ENCODE data around the gene MRPL9.

MRPL9 gene

DNA sequence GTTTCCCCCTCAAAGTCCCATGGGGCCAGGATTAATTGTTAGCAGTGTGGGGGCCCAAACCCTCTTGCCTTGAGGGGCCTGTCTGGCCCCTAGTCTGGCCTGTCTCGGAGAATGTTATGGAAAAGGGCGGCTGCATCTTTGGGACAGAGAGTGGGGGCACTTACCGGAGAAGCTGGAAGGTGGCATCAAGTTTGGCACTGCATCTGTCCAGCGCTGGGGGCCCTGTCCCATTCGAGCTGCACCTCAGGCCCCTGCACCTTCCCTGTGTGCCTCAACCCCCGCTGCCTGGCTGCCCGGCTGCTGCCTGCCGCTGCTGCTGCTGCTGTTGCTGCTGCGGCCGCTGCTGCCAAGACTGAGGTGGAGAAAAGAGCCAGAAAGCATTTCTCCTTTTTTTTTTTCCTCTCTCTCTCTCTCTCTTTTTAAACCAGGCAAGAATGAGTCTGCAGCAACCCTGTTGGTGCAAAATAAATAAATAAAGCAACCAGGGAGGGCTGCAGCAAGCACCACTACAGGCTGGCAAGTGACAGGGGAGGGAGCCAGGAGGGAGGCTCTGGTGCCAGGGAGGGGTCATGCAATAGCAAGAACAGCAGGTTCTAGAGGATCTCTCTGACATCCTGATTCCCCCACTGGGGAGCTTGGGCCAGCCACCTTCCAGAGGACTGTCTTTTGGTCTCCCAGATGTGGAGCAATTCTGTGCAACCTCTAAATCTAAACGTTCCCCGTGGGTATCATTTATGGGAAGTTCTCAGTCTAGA, 41.9 kb upstream of the MRPL9 start, which contains the start of gene LINGO4:
Gene LINGO4 (minus strand): TSS at position 354 of the 755 bp plus-strand sequence. CDS start 2,715 bp downstream, outside the sequence.
- Histone ChIP-seq H2BK12ac (ENCODE audit: low read length) (no peak within 1 kb of the TSS), H3K18ac (ENCODE audit: low read length) (peak within 1 kb of the TSS; percentile 48), H2BK120ac (ENCODE audit: low read depth, low read length) (no peak within 1 kb of the TSS), H3K27ac (replicated peaks; ENCODE audit: low read length) (no peak within 1 kb of the TSS), H2BK15ac (ENCODE audit: low read length) (no peak within 1 kb of the TSS), H2AFZ (ENCODE audit: low read length) (no peak within 1 kb of the TSS), H3K23ac (ENCODE audit: low read depth, low read length, poor library complexity) (no peak within 1 kb of the TSS), H3K9ac (ENCODE audit: low read depth, low read length, poor library complexity) (no peak within 1 kb of the TSS), H3K4me3 (ENCODE audit: low read length in 2 of 2) (no peak within 1 kb of the TSS), H3K4ac (ENCODE audit: low read length) (no peak within 1 kb of the TSS), H3K4me2 (ENCODE audit: insufficient read depth, low read length, poor library complexity, severe bottlenecking) (no peak within 1 kb of the TSS), H3K79me1 (ENCODE audit: low read depth, low read length) (peaks cover 1% of the 10 kb centered on the region), H3K36me3 (replicated peaks in 1 of 2; ENCODE audit: control insufficient read depth in 2 of 2, insufficient read depth in 2 of 2, low read length in 2 of 2) (no peaks in the 10 kb centered on the region), H3K27me3 (ENCODE audit: control insufficient read depth in 3 of 3, insufficient read depth in 3 of 3, low read depth in 1 of 3, low read length in 3 of 3) (peaks cover 0 to 83% (median 0%) of the 10 kb centered on the region in 3 experiments), H3K14ac (ENCODE audit: low read length) (no peak within 1 kb of the TSS), H3K9me3 (replicated peaks in 1 of 2; ENCODE audit: control insufficient read depth in 2 of 2, insufficient read depth in 1 of 2, low read depth in 1 of 2, low read length in 2 of 2) (no peaks in the 10 kb centered on the region), H4K91ac (ENCODE audit: low read depth, low read length, poor library complexity) (no peak within 1 kb of the TSS), H3K4me1 (ENCODE audit: control insufficient read depth in 2 of 2, insufficient read depth in 1 of 2, low read depth in 1 of 2, low read length in 2 of 2) (peaks cover 0 to 2% of the 10 kb centered on the region in 2 donors), H4K8ac (ENCODE audit: low read depth, low read length) (no peak within 1 kb of the TSS), H2BK5ac (ENCODE audit: low read length) (no peak within 1 kb of the TSS), H2AK5ac (ENCODE audit: low read depth, low read length) (peak within 1 kb of the TSS; percentile 5)
- no peak for DNase-seq (ENCODE audit: low spot score)
- WGBS, 2 donors (ENCODE audit: extremely low coverage in 2 of 2, insufficient read length in 2 of 2, insufficient replicate concordance in 1 of 2), result no CpG with 5 or more reads among the region's 12 CpGs

DNA sequence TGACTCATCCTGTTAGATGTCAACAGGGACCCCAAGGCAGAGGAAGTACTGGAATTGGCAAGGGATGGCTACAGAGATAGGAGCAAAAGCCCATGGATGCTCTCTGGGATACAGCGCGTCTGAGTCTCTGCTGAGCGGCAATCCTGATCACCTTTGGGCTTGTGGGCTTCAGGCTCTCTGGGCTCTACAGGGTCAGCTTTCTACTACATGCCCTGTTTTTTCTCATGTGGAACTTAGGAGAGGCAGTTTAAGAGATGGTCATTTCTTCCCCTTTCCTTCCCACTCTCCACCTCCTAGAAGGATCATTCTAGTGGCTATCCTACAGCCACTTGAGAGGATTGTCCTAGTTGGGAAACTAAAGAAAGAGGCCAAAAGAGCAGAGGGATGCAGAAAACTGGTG, 40.6 kb upstream of the MRPL9 start:
- H3K23ac ChIP-seq (ENCODE audit: low read depth, low read length, poor library complexity), result no peak overlapping the region
- H2AK5ac ChIP-seq (ENCODE audit: low read depth, low read length), result no peak overlapping the region
- H3K4me2 ChIP-seq (ENCODE audit: insufficient read depth, low read length, poor library complexity, severe bottlenecking), result no peak overlapping the region
- H3K14ac ChIP-seq (ENCODE audit: low read length), result no peak overlapping the region
- DNase-seq (ENCODE audit: low spot score), result no peak
- H3K79me1 ChIP-seq (ENCODE audit: low read depth, low read length), result peaks cover 1% of the 10 kb centered on the region
- H3K27ac ChIP-seq (replicated peaks; ENCODE audit: low read length), result no peak overlapping the region
- peaks cover 1 to 6% of the 10 kb centered on the region in 2 donors for H3K4me1 ChIP-seq (ENCODE audit: control insufficient read depth in 2 of 2, insufficient read depth in 1 of 2, low read depth in 1 of 2, low read length in 2 of 2)
- H3K36me3 ChIP-seq (replicated peaks in 1 of 2; ENCODE audit: control insufficient read depth in 2 of 2, insufficient read depth in 2 of 2, low read length in 2 of 2), result no peaks in the 10 kb centered on the region
- no peak overlapping the region for H2BK120ac ChIP-seq (ENCODE audit: low read depth, low read length)
- H3K9me3 ChIP-seq (replicated peaks in 1 of 2; ENCODE audit: control insufficient read depth in 2 of 2, insufficient read depth in 1 of 2, low read depth in 1 of 2, low read length in 2 of 2), result no peaks in the 10 kb centered on the region
- WGBS, 2 donors (ENCODE audit: extremely low coverage in 2 of 2, insufficient read length in 2 of 2, insufficient replicate concordance in 1 of 2), result no CpG with 5 or more reads among the region's 3 CpGs
- no peak overlapping the region for H3K4ac ChIP-seq (ENCODE audit: low read length)
- H4K91ac ChIP-seq (ENCODE audit: low read depth, low read length, poor library complexity), result no peak overlapping the region
- no peak overlapping the region for H2BK12ac ChIP-seq (ENCODE audit: low read length)
- H2AFZ ChIP-seq (ENCODE audit: low read length), result no peak overlapping the region
- H4K8ac ChIP-seq (ENCODE audit: low read depth, low read length), result no peak overlapping the region
- H2BK15ac ChIP-seq (ENCODE audit: low read length), result no peak overlapping the region
- no peak overlapping the region for H2BK5ac ChIP-seq (ENCODE audit: low read length)
- H3K27me3 ChIP-seq (ENCODE audit: control insufficient read depth in 3 of 3, insufficient read depth in 3 of 3, low read depth in 1 of 3, low read length in 3 of 3), result peaks cover 0 to 80% (median 0%) of the 10 kb centered on the region in 3 experiments
- no peak overlapping the region for H3K18ac ChIP-seq (ENCODE audit: low read length)
- H3K9ac ChIP-seq (ENCODE audit: low read depth, low read length, poor library complexity), result no peak overlapping the region
- H3K4me3 ChIP-seq (ENCODE audit: low read length in 2 of 2), result no peak overlapping the region

DNA sequence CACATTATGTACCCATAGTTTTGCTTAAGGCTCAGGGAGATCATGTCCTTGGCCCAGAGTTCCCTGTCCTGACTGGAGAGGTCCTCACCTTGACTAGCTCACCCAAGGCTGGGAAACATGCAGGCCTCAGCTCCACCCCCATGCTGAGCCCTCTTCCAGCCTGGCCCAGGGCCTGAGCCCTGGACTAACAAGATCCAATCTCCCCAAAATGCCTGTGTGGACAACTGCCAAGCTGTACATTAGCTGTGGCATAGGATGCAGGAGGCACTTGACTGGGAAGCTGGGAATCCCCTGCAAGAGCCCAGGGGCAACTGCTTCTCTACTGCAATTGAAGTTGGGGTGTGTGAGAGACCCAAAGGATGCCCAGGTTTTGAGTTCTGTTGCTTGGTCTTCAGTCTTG, 39.9 kb upstream of the MRPL9 start:
- Histone ChIP-seq H3K27ac (replicated peaks; ENCODE audit: low read length) (no peak overlapping the region), H2AK5ac (ENCODE audit: low read depth, low read length) (no peak overlapping the region), H2BK5ac (ENCODE audit: low read length) (no peak overlapping the region), H2BK12ac (ENCODE audit: low read length) (no peak overlapping the region), H3K4me1 (ENCODE audit: control insufficient read depth in 2 of 2, insufficient read depth in 1 of 2, low read depth in 1 of 2, low read length in 2 of 2) (peaks cover 2 to 8% of the 10 kb centered on the region in 2 donors), H3K4ac (ENCODE audit: low read length) (no peak overlapping the region), H3K18ac (ENCODE audit: low read length) (no peak overlapping the region), H2BK15ac (ENCODE audit: low read length) (no peak overlapping the region), H3K23ac (ENCODE audit: low read depth, low read length, poor library complexity) (no peak overlapping the region), H3K9me3 (replicated peaks in 1 of 2; ENCODE audit: control insufficient read depth in 2 of 2, insufficient read depth in 1 of 2, low read depth in 1 of 2, low read length in 2 of 2) (no peaks in the 10 kb centered on the region), H3K4me2 (ENCODE audit: insufficient read depth, low read length, poor library complexity, severe bottlenecking) (no peak overlapping the region), H3K14ac (ENCODE audit: low read length) (no peak overlapping the region), H4K91ac (ENCODE audit: low read depth, low read length, poor library complexity) (no peak overlapping the region), H3K36me3 (replicated peaks in 1 of 2; ENCODE audit: control insufficient read depth in 2 of 2, insufficient read depth in 2 of 2, low read length in 2 of 2) (no peaks in the 10 kb centered on the region), H2BK120ac (ENCODE audit: low read depth, low read length) (no peak overlapping the region), H3K9ac (ENCODE audit: low read depth, low read length, poor library complexity) (no peak overlapping the region), H2AFZ (ENCODE audit: low read length) (no peak overlapping the region), H3K4me3 (ENCODE audit: low read length in 2 of 2) (no peak overlapping the region), H3K79me1 (ENCODE audit: low read depth, low read length) (peaks cover 1% of the 10 kb centered on the region), H4K8ac (ENCODE audit: low read depth, low read length) (no peak overlapping the region), H3K27me3 (ENCODE audit: control insufficient read depth in 3 of 3, insufficient read depth in 3 of 3, low read depth in 1 of 3, low read length in 3 of 3) (peaks cover 0 to 76% (median 0%) of the 10 kb centered on the region in 3 experiments)
- no peak for DNase-seq (ENCODE audit: low spot score)

DNA sequence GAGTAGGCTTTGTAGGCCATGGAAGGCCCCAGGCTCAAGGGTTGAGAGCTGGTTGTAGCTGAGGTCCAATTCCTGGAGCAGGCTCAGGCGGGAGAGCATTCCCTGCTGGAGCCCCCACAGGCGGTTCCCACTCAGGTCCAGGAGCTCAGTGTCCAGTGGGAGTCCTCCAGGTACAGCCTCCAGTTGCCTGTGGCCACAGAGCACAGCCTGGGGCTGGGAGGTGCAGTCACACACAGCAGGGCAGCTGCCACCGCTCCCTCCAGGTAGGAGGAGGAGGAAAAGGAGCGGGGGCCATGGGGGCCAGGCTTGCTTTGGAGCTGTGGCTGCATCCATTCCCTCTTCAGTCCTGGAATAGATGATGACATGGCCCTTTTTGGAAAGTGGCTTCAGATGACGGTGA, 39.1 kb upstream of the MRPL9 start:
- H3K18ac ChIP-seq (ENCODE audit: low read length), result no peak overlapping the region
- no CpG with 5 or more reads among the region's 5 CpGs for WGBS, 2 donors (ENCODE audit: extremely low coverage in 2 of 2, insufficient read length in 2 of 2, insufficient replicate concordance in 1 of 2)
- DNase-seq (ENCODE audit: low spot score), result no peak
- no peak overlapping the region for H2BK120ac ChIP-seq (ENCODE audit: low read depth, low read length)
- no peaks in the 10 kb centered on the region for H3K79me1 ChIP-seq (ENCODE audit: low read depth, low read length)
- H3K9me3 ChIP-seq (replicated peaks in 1 of 2; ENCODE audit: control insufficient read depth in 2 of 2, insufficient read depth in 1 of 2, low read depth in 1 of 2, low read length in 2 of 2), result no peaks in the 10 kb centered on the region
- peaks cover 0 to 68% (median 0%) of the 10 kb centered on the region in 3 experiments for H3K27me3 ChIP-seq (ENCODE audit: control insufficient read depth in 3 of 3, insufficient read depth in 3 of 3, low read depth in 1 of 3, low read length in 3 of 3)
- no peak overlapping the region for H3K4ac ChIP-seq (ENCODE audit: low read length)
- no peak overlapping the region for H2BK5ac ChIP-seq (ENCODE audit: low read length)
- H4K8ac ChIP-seq (ENCODE audit: low read depth, low read length), result no peak overlapping the region
- H2AK5ac ChIP-seq (ENCODE audit: low read depth, low read length), result no peak overlapping the region
- H3K36me3 ChIP-seq (replicated peaks in 1 of 2; ENCODE audit: control insufficient read depth in 2 of 2, insufficient read depth in 2 of 2, low read length in 2 of 2), result peaks cover 0 to 2% of the 10 kb centered on the region in 2 donors
- H3K4me2 ChIP-seq (ENCODE audit: insufficient read depth, low read length, poor library complexity, severe bottlenecking), result no peak overlapping the region
- no peak overlapping the region for H4K91ac ChIP-seq (ENCODE audit: low read depth, low read length, poor library complexity)
- no peak overlapping the region for H3K14ac ChIP-seq (ENCODE audit: low read length)
- H3K4me1 ChIP-seq (ENCODE audit: control insufficient read depth in 2 of 2, insufficient read depth in 1 of 2, low read depth in 1 of 2, low read length in 2 of 2), result peaks cover 2 to 8% of the 10 kb centered on the region in 2 donors
- no peak overlapping the region for H3K27ac ChIP-seq (replicated peaks; ENCODE audit: low read length)
- H3K4me3 ChIP-seq (ENCODE audit: low read length in 2 of 2), result no peak overlapping the region
- H3K23ac ChIP-seq (ENCODE audit: low read depth, low read length, poor library complexity), result peak overlapping the region; percentile 48
- no peak overlapping the region for H3K9ac ChIP-seq (ENCODE audit: low read depth, low read length, poor library complexity)
- no peak overlapping the region for H2BK12ac ChIP-seq (ENCODE audit: low read length)
- no peak overlapping the region for H2BK15ac ChIP-seq (ENCODE audit: low read length)
- no peak overlapping the region for H2AFZ ChIP-seq (ENCODE audit: low read length)

Data from neuronal stem cell (in vitro differentiated cells).